Activated naive CD4-positive, alpha-beta T cell treated with anti-CD3 and anti-CD28 coated beads, Interleukin-2, amount 50 U/mL, for 72 hours (primary cell): Measurements from ENCODE around the gene FGD6. TPM values are rescaled to one million over a fixed set of nuclear protein-coding genes. Genes with fewer than 3 reads are reported as not detected.
"Not testable (repeated sequence)": the region's sequence is repeated elsewhere in the genome, so short reads cannot be mapped to it uniquely, and the experiment has no call there.

Source experiments
- ATAC-seq, 2 donors: fragments of 150-1000 bp; cut with Tn5 transposase; 2 replicates each; pipeline ENCODE4 v1.10.0; 2021; ENCODE audit warnings: mild to moderate bottlenecking in 2 of 2, moderate library complexity in 2 of 2
- DNase-seq, 2 donors: peaks; one replicate each; pipeline ENCODE4 v3.0.0; 2021 to 2022; ENCODE audit warnings: low spot score in 2 of 2
- H3K27ac Mint-ChIP-seq, 2 donors: one replicate each; pipeline ENCODE4 v1.8.0; 2022; ENCODE audit warnings: mild to moderate bottlenecking in 2 of 2, mixed read lengths in 2 of 2
- H3K36me3 Mint-ChIP-seq, 2 donors: one replicate each; pipeline ENCODE4 v1.8.0; 2022; ENCODE audit warnings: mixed read lengths in 2 of 2
- H3K9me3 Mint-ChIP-seq, 2 donors: one replicate each; pipeline ENCODE4 v1.8.0; 2022; ENCODE audit warnings: mixed read lengths in 2 of 2
- total RNA-seq, 2 donors: library from RNA; stranded (reverse); gene quantifications; one replicate each; pipeline ENCODE4 v1.2.3, GENCODE V29; 2022

The FGD6 gene
- total RNA-seq, 2 donors from 2014 or later: 1.4 to 1.8 TPM

- DNase-seq: no peak
- Mint-ChIP-seq H3K9me3 (no peaks in the 10 kb centered on the region), H3K27ac (no peak overlapping the region), H3K36me3 (no peaks in the 10 kb centered on the region)
- ATAC-seq: no peak
Measured at GRCh38 chr12:95201056-95201670, 16.1 kb downstream of the FGD6 start.

GRCh38 chr12:95200128-95200894 lies 17.0 kb downstream of the FGD6 start:
- DNase-seq (no peak), ATAC-seq (no peak)
- H3K27ac Mint-ChIP-seq: no peak overlapping the region
- H3K9me3 Mint-ChIP-seq: no peaks in the 10 kb centered on the region
- no peaks in the 10 kb centered on the region for H3K36me3 Mint-ChIP-seq

- Mint-ChIP-seq H3K36me3 (no peaks in the 10 kb centered on the region), H3K27ac (no peak overlapping the region), H3K9me3 (no peaks in the 10 kb centered on the region)
- ATAC-seq (no peak), DNase-seq (no peak)
Measured at GRCh38 chr12:95198914-95199313, 18.4 kb downstream of the FGD6 start.

GRCh38 chr12:95197636-95198035 lies 19.6 kb downstream of the FGD6 start:
- Mint-ChIP-seq H3K36me3 (no peaks in the 10 kb centered on the region), H3K9me3 (no peaks in the 10 kb centered on the region)

GRCh38 chr12:95196875-95197569 lies 20.2 kb downstream of the FGD6 start:
- H3K9me3 Mint-ChIP-seq, H3K36me3 Mint-ChIP-seq, H3K27ac Mint-ChIP-seq, DNase-seq, ATAC-seq: not testable (repeated sequence)

More at GRCh38 chr12:95197636-95198035, 19.6 kb downstream of the FGD6 start:
- ATAC-seq: no peak
- H3K27ac Mint-ChIP-seq: no peak overlapping the region
- DNase-seq: no peak

GRCh38 chr12:95195122-95195521 lies 22.1 kb downstream of the FGD6 start:
- Mint-ChIP-seq H3K9me3 (no peaks in the 10 kb centered on the region), H3K36me3 (no peaks in the 10 kb centered on the region), H3K27ac (no peak overlapping the region)
- DNase-seq: no peak
- ATAC-seq: no peak

- ATAC-seq (no peak), DNase-seq (no peak)
- Mint-ChIP-seq H3K36me3 (no peaks in the 10 kb centered on the region), H3K9me3 (no peaks in the 10 kb centered on the region), H3K27ac (no peak overlapping the region)
Measured at GRCh38 chr12:95193139-95193538, 24.1 kb downstream of the FGD6 start.

- H3K36me3 Mint-ChIP-seq: no peaks in the 10 kb centered on the region
- H3K9me3 Mint-ChIP-seq: no peaks in the 10 kb centered on the region
- ATAC-seq (no peak), DNase-seq (no peak)
- no peak overlapping the region for H3K27ac Mint-ChIP-seq
Measured at GRCh38 chr12:95192271-95192670, 25.0 kb downstream of the FGD6 start.

- H3K27ac Mint-ChIP-seq: no peak overlapping the region
- H3K36me3 Mint-ChIP-seq: no peaks in the 10 kb centered on the region
- DNase-seq (no peak), ATAC-seq (no peak)
- no peaks in the 10 kb centered on the region for H3K9me3 Mint-ChIP-seq
Measured at GRCh38 chr12:95191060-95191696, 26.1 kb downstream of the FGD6 start.

- ATAC-seq (no peak), DNase-seq (no peak)
- no peaks in the 10 kb centered on the region for H3K9me3 Mint-ChIP-seq
- H3K36me3 Mint-ChIP-seq: no peaks in the 10 kb centered on the region
- H3K27ac Mint-ChIP-seq: no peak overlapping the region
Measured at GRCh38 chr12:95187865-95188415, 29.3 kb downstream of the FGD6 start.

GRCh38 chr12:95185854-95186253 lies 31.4 kb downstream of the FGD6 start:
- Mint-ChIP-seq H3K36me3 (no peaks in the 10 kb centered on the region), H3K9me3 (no peaks in the 10 kb centered on the region), H3K27ac (no peak overlapping the region)
- ATAC-seq: no peak
- DNase-seq: no peak

- no peaks in the 10 kb centered on the region for H3K9me3 Mint-ChIP-seq
- no peaks in the 10 kb centered on the region for H3K36me3 Mint-ChIP-seq
- no peak for ATAC-seq
Measured at GRCh38 chr12:95185072-95185471, 32.2 kb downstream of the FGD6 start.

GRCh38 chr12:95184121-95184520 lies 33.1 kb downstream of the FGD6 start:
- Mint-ChIP-seq H3K9me3 (no peaks in the 10 kb centered on the region), H3K27ac (no peak overlapping the region), H3K36me3 (no peaks in the 10 kb centered on the region)
- DNase-seq (no peak), ATAC-seq (no peak)

More at GRCh38 chr12:95185072-95185471, 32.2 kb downstream of the FGD6 start:
- DNase-seq: no peak
- H3K27ac Mint-ChIP-seq: no peak overlapping the region

- peak; percentile 82 to 83 for ATAC-seq
- no peaks in the 10 kb centered on the region for H3K9me3 Mint-ChIP-seq
- H3K36me3 Mint-ChIP-seq: no peaks in the 10 kb centered on the region
- H3K27ac Mint-ChIP-seq: no peak overlapping the region
- DNase-seq: no peak
Measured at GRCh38 chr12:95182868-95183415, 34.3 kb downstream of the FGD6 start.

- H3K9me3 Mint-ChIP-seq: no peaks in the 10 kb centered on the region
- DNase-seq (no peak), ATAC-seq (no peak)
- H3K27ac Mint-ChIP-seq: no peak overlapping the region
- H3K36me3 Mint-ChIP-seq: no peaks in the 10 kb centered on the region
Measured at GRCh38 chr12:95181103-95181502, 36.2 kb downstream of the FGD6 start.

GRCh38 chr12:95179011-95179410 lies 38.3 kb downstream of the FGD6 start:
- Mint-ChIP-seq H3K27ac (no peak overlapping the region), H3K36me3 (no peaks in the 10 kb centered on the region), H3K9me3 (no peaks in the 10 kb centered on the region)
- no peak for DNase-seq
- no peak for ATAC-seq

- DNase-seq: no peak
- H3K27ac Mint-ChIP-seq: no peak overlapping the region
- no peaks in the 10 kb centered on the region for H3K36me3 Mint-ChIP-seq
- no peaks in the 10 kb centered on the region for H3K9me3 Mint-ChIP-seq
- no peak for ATAC-seq
Measured at GRCh38 chr12:95178136-95178535, 39.1 kb downstream of the FGD6 start.
